Chondrocyte (in vitro differentiated cells): ENCODE measurements around the gene TOM1L2. TPM values are rescaled to one million over a fixed set of nuclear protein-coding genes. Genes with fewer than 3 reads are reported as not detected.

Experiments used
- DNase-seq: peaks from one replicate; pipeline ENCODE4 v3.0.0; 2021; ENCODE audit warnings: mixed read lengths, low spot score
- H3K27ac Mint-ChIP-seq: one replicate; pipeline ENCODE4 v1.8.0; 2021; ENCODE audit warnings: mild to moderate bottlenecking, moderate library complexity, mixed read lengths; ENCODE audit not compliant: unreplicated experiment
- H3K27me3 Mint-ChIP-seq: 2 replicates; pipeline ENCODE4 v1.8.0; 2021; ENCODE audit warnings: low read depth, mixed read lengths
- H3K36me3 Mint-ChIP-seq: 2 replicates; pipeline ENCODE4 v1.8.0; 2021; ENCODE audit warnings: low read depth, mixed read lengths
- H3K4me1 Mint-ChIP-seq: 2 replicates; pipeline ENCODE4 v1.8.0; 2021; ENCODE audit warnings: low read depth, mild to moderate bottlenecking, mixed read lengths
- H3K4me3 Mint-ChIP-seq: one replicate; pipeline ENCODE4 v1.8.0; 2021; ENCODE audit warnings: mild to moderate bottlenecking, moderate library complexity, mixed read lengths; ENCODE audit not compliant: unreplicated experiment
- H3K9me3 Mint-ChIP-seq: 2 replicates; pipeline ENCODE4 v1.8.0; 2021; ENCODE audit warnings: low read depth, mixed read lengths
- CTCF ChIP-seq: fragments of 200-600 bp; sonication (generic); IDR thresholded peaks from 2 replicates; pipeline ENCODE4 v1.5.0; 2021; ENCODE audit warnings: antibody characterized with exemption, mild to moderate bottlenecking, moderate library complexity
- total RNA-seq: library from RNA; stranded (reverse); gene quantifications from 3 replicates; pipeline ENCODE4 v1.2.1, GENCODE V29; 2021

The TOM1L2 gene
- total RNA-seq, 1 donor from 2014 or later: 56.1 TPM

- Mint-ChIP-seq H3K36me3 (peaks cover 4% of the 10 kb centered on the region), H3K4me3 (no peak overlapping the region), H3K27ac (no peak overlapping the region), H3K9me3 (no peaks in the 10 kb centered on the region), H3K4me1 (peaks cover 37% of the 10 kb centered on the region), H3K27me3 (no peaks in the 10 kb centered on the region)
- DNase-seq: no peak
- no peak for TF ChIP-seq CTCF
These were observed 116.2 kb downstream of the TOM1L2 start for GRCh38 chr17:17855976-17856375.

GRCh38 chr17:17853811-17854447 lies 118.3 kb downstream of the TOM1L2 start:
- Mint-ChIP-seq H3K27ac (no peak overlapping the region), H3K9me3 (no peaks in the 10 kb centered on the region), H3K36me3 (peaks cover 7% of the 10 kb centered on the region), H3K4me3 (no peak overlapping the region), H3K4me1 (peaks cover 57% of the 10 kb centered on the region), H3K27me3 (no peaks in the 10 kb centered on the region)
- DNase-seq: no peak
- no peak for TF ChIP-seq CTCF

GRCh38 chr17:17852930-17853329 lies 119.3 kb downstream of the TOM1L2 start:
- DNase-seq: no peak
- Mint-ChIP-seq H3K27ac (no peak overlapping the region), H3K9me3 (no peaks in the 10 kb centered on the region), H3K4me3 (no peak overlapping the region), H3K27me3 (no peaks in the 10 kb centered on the region), H3K36me3 (peaks cover 7% of the 10 kb centered on the region), H3K4me1 (peaks cover 58% of the 10 kb centered on the region)
- no peak for TF ChIP-seq CTCF

- no peak for DNase-seq
- H3K27me3 Mint-ChIP-seq: no peaks in the 10 kb centered on the region
- H3K27ac Mint-ChIP-seq: no peak overlapping the region
- peaks cover 15% of the 10 kb centered on the region for H3K36me3 Mint-ChIP-seq
- no peak overlapping the region for H3K4me3 Mint-ChIP-seq
- H3K4me1 Mint-ChIP-seq: peaks cover 52% of the 10 kb centered on the region
- no peak for TF ChIP-seq CTCF
- no peaks in the 10 kb centered on the region for H3K9me3 Mint-ChIP-seq
These were observed 120.8 kb downstream of the TOM1L2 start for GRCh38 chr17:17851103-17852002.

- H3K9me3 Mint-ChIP-seq: no peaks in the 10 kb centered on the region
- H3K27me3 Mint-ChIP-seq: no peaks in the 10 kb centered on the region
- H3K4me3 Mint-ChIP-seq: no peak overlapping the region
These were observed 122.3 kb downstream of the TOM1L2 start for GRCh38 chr17:17849845-17850373.

More at GRCh38 chr17:17849845-17850373, 122.3 kb downstream of the TOM1L2 start:
- H3K4me1 Mint-ChIP-seq: peaks cover 38% of the 10 kb centered on the region
- peak overlapping the region; percentile 36 for H3K27ac Mint-ChIP-seq
- peak; percentile 55 for TF ChIP-seq CTCF
- no peak for DNase-seq
- H3K36me3 Mint-ChIP-seq: peaks cover 15% of the 10 kb centered on the region
